Astrocyte (in vitro differentiated cells and primary cell): ENCODE measurements around the gene NUDT13. TPM values are rescaled to one million over a fixed set of nuclear protein-coding genes. Genes with fewer than 3 reads are reported as not detected.

ENCODE experiments used
- DNase-seq: peaks from one replicate; pipeline ENCODE4 v3.0.0-alpha.2; 2010; ENCODE audit warnings: low read depth
- FAIRE-seq: peaks from 2 replicates; lab custom pipeline; 2011; peaks lifted over from hg19 to GRCh38; lab: Jason Lieb, UNC
- H2AFZ ChIP-seq: 2 replicates; pipeline ENCODE4 v1.6.0; 2012; ENCODE audit warnings: low read depth, low read length, inconsistent platforms
- H3K27ac ChIP-seq: 2 replicates; pipeline ENCODE4 v1.5.1; 2011; ENCODE audit warnings: low read depth, low read length, inconsistent platforms
- H3K27me3 ChIP-seq: 2 replicates; pipeline ENCODE4 v1.6.0; 2011; ENCODE audit warnings: low read length, inconsistent platforms; ENCODE audit not compliant: insufficient read depth
- H3K36me3 ChIP-seq: 2 replicates; pipeline ENCODE4 v1.5.1; 2011; ENCODE audit warnings: low read length, inconsistent platforms; ENCODE audit not compliant: insufficient read depth
- H3K4me1 ChIP-seq: 2 replicates; pipeline ENCODE4 v1.5.1; 2011; ENCODE audit warnings: low read length, inconsistent platforms; ENCODE audit not compliant: insufficient read depth
- H3K4me2 ChIP-seq: 2 replicates; pipeline ENCODE4 v1.6.0; 2012; ENCODE audit warnings: low read length, inconsistent platforms
- H3K4me3 ChIP-seq: 2 replicates; pipeline ENCODE4 v1.5.1; 2011; ENCODE audit warnings: low read depth, mild to moderate bottlenecking, low read length, inconsistent platforms; ENCODE audit not compliant: insufficient read depth
- H3K79me2 ChIP-seq: 2 replicates; pipeline ENCODE4 v1.6.0; 2012; ENCODE audit warnings: mild to moderate bottlenecking, low read length, inconsistent platforms; ENCODE audit not compliant: insufficient read depth
- H3K9ac ChIP-seq: 2 replicates; pipeline ENCODE4 v1.6.0; 2012; ENCODE audit warnings: mild to moderate bottlenecking, low read length, inconsistent platforms
- H3K9me3 ChIP-seq: 2 replicates; pipeline ENCODE4 v1.5.1; 2012; ENCODE audit warnings: low read depth, mild to moderate bottlenecking, low read length, inconsistent platforms; ENCODE audit not compliant: insufficient read depth
- H4K20me1 ChIP-seq: 2 replicates; pipeline ENCODE4 v1.6.0; 2012; ENCODE audit warnings: low read length, inconsistent platforms; ENCODE audit not compliant: insufficient read depth
- H3K27ac Mint-ChIP-seq: one replicate; pipeline ENCODE4 v1.8.0; 2021; ENCODE audit warnings: mild to moderate bottlenecking, mixed read lengths; ENCODE audit not compliant: unreplicated experiment
- H3K27me3 Mint-ChIP-seq: one replicate; pipeline ENCODE4 v1.8.0; 2021; ENCODE audit warnings: low read depth, mixed read lengths; ENCODE audit not compliant: unreplicated experiment
- H3K36me3 Mint-ChIP-seq: one replicate; pipeline ENCODE4 v1.8.0; 2021; ENCODE audit warnings: low read depth, mixed read lengths; ENCODE audit not compliant: unreplicated experiment
- H3K4me1 Mint-ChIP-seq: one replicate; pipeline ENCODE4 v1.8.0; 2021; ENCODE audit warnings: low read depth, mixed read lengths; ENCODE audit not compliant: unreplicated experiment
- H3K4me3 Mint-ChIP-seq: one replicate; pipeline ENCODE4 v1.8.0; 2021; ENCODE audit warnings: mild to moderate bottlenecking, moderate library complexity, mixed read lengths; ENCODE audit not compliant: unreplicated experiment
- H3K9me3 Mint-ChIP-seq: one replicate; pipeline ENCODE4 v1.8.0; 2021; ENCODE audit warnings: mild to moderate bottlenecking, mixed read lengths; ENCODE audit not compliant: unreplicated experiment
- EZH2 ChIP-seq: IDR thresholded peaks from 2 replicates; pipeline ENCODE4 v1.6.1; 2012; ENCODE audit warnings: mild to moderate bottlenecking, low read length, inconsistent platforms; ENCODE audit not compliant: insufficient read depth
- total RNA-seq: library from RNA; stranded (reverse); gene quantifications from 2 replicates; pipeline ENCODE4 v1.2.1, GENCODE V29; 2021
- TF ChIP-seq, protein P1 (sequence below): IDR thresholded peaks from 2 replicates; pipeline ENCODE4 v1.5.1; 2011; ENCODE audit warnings: low read depth, mild to moderate bottlenecking, inconsistent platforms, low read length, moderate library complexity; ENCODE audit not compliant: insufficient read depth

Gene NUDT13
- total RNA-seq, 1 donor from 2014 or later = 2.4 TPM

DNA sequence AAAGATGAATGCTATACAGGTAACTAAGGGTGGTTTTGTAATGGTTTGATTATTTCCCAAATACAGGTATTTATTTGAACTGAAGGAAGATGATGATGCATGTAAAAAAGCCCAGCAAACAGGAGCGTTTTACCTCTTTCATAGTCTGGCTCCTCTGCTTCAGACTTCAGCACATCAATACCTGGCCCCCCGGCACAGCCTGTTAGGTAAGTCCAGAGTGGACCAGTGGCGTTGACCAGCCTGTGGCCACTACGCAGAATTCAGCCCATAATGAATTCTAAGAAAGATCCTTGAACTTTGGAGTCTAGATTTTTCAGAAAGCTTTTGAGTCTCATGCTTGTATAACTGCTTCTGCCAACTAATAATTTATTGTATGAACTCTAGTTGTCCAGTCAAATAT lies 9.7 kb downstream of the NUDT13 start:
- Histone ChIP-seq H4K20me1 (peaks cover 6% of the 10 kb centered on the region), H3K79me2 (no peaks in the 10 kb centered on the region), H3K4me3 (no peak overlapping the region), H3K27ac (no peak overlapping the region), H3K27me3 (no peaks in the 10 kb centered on the region), H2AFZ (no peak overlapping the region), H3K4me1 (peaks cover 7% of the 10 kb centered on the region), H3K4me2 (no peak overlapping the region), H3K36me3 (peaks cover 2% of the 10 kb centered on the region), H3K9me3 (no peaks in the 10 kb centered on the region), H3K9ac (no peak overlapping the region)
- FAIRE-seq = no peak
- Mint-ChIP-seq H3K27me3 (no peaks in the 10 kb centered on the region), H3K4me3 (no peak overlapping the region), H3K4me1 (peaks cover 12% of the 10 kb centered on the region), H3K36me3 (peaks cover 4% of the 10 kb centered on the region), H3K9me3 (no peaks in the 10 kb centered on the region), H3K27ac (no peak overlapping the region)
- TF ChIP-seq, protein P1, sequence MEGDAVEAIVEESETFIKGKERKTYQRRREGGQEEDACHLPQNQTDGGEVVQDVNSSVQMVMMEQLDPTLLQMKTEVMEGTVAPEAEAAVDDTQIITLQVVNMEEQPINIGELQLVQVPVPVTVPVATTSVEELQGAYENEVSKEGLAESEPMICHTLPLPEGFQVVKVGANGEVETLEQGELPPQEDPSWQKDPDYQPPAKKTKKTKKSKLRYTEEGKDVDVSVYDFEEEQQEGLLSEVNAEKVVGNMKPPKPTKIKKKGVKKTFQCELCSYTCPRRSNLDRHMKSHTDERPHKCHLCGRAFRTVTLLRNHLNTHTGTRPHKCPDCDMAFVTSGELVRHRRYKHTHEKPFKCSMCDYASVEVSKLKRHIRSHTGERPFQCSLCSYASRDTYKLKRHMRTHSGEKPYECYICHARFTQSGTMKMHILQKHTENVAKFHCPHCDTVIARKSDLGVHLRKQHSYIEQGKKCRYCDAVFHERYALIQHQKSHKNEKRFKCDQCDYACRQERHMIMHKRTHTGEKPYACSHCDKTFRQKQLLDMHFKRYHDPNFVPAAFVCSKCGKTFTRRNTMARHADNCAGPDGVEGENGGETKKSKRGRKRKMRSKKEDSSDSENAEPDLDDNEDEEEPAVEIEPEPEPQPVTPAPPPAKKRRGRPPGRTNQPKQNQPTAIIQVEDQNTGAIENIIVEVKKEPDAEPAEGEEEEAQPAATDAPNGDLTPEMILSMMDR = no peak
- no peak for TF ChIP-seq EZH2
- DNase-seq = no peak

DNA sequence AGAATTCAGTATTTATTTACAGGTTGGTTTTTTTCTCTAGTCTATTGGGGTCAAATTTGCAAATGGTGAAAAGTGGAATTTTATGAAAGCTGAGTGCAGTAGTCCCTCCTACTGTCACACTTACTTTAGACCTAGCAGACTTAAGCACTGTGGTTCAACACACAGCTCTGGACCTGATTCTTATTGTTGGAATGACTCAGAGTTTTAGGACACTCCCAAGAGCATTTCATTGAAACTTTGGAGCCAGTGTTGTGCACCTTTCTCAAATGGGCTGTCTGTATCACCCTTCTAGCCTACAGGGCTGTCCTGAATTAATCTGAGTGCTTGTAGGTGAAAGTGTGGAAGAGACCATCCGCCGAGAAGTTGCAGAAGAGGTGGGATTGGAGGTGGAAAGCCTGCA lies 16.1 kb downstream of the NUDT13 start:
- Mint-ChIP-seq H3K27ac (no peak overlapping the region), H3K4me3 (no peak overlapping the region), H3K36me3 (peaks cover 19% of the 10 kb centered on the region), H3K4me1 (no peaks in the 10 kb centered on the region), H3K27me3 (no peaks in the 10 kb centered on the region), H3K9me3 (no peaks in the 10 kb centered on the region)
- H3K27me3 ChIP-seq = no peaks in the 10 kb centered on the region
- H3K36me3 ChIP-seq = peaks cover 16% of the 10 kb centered on the region
- no peak for TF ChIP-seq EZH2
- TF ChIP-seq, protein P1 = no peak
- H3K79me2 ChIP-seq = no peaks in the 10 kb centered on the region
- H3K27ac ChIP-seq = no peak overlapping the region
- H2AFZ ChIP-seq = no peak overlapping the region
- DNase-seq (no peak), FAIRE-seq (no peak)
- H3K4me1 ChIP-seq = no peaks in the 10 kb centered on the region
- no peak overlapping the region for H3K4me3 ChIP-seq
- no peak overlapping the region for H3K9ac ChIP-seq
- H3K4me2 ChIP-seq = no peak overlapping the region
- peaks cover 6% of the 10 kb centered on the region for H4K20me1 ChIP-seq
- H3K9me3 ChIP-seq = no peaks in the 10 kb centered on the region

DNA sequence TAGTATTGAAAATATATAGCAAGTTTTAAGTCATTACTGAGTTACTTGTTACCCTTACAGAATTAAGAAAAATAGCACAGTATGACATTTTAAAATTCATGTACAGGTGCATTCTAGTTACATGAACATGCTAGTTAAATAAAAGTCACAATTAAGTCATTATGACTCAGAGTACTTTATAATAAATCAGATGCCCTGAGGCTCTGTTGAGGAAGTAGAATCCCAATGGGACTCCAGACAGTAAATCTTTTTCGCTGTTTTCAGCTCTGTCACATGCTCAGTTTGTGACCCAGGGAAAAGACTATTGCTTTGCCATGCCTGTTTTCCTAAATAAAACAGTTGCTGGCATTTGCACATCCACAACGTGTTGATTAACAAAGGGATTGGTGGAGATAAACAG lies 21.0 kb downstream of the NUDT13 start:
- Histone ChIP-seq H3K27ac (no peak overlapping the region), H2AFZ (no peak overlapping the region), H4K20me1 (peaks cover 6% of the 10 kb centered on the region), H3K9ac (no peak overlapping the region), H3K4me3 (no peak overlapping the region), H3K4me1 (no peaks in the 10 kb centered on the region), H3K4me2 (no peak overlapping the region), H3K36me3 (peaks cover 51% of the 10 kb centered on the region), H3K9me3 (no peaks in the 10 kb centered on the region), H3K79me2 (no peaks in the 10 kb centered on the region), H3K27me3 (no peaks in the 10 kb centered on the region)
- no peak for FAIRE-seq
- H3K36me3 Mint-ChIP-seq = peaks cover 13% of the 10 kb centered on the region
- TF ChIP-seq, protein P1 = no peak
- TF ChIP-seq EZH2 = no peak
- H3K27me3 Mint-ChIP-seq = no peaks in the 10 kb centered on the region
- H3K27ac Mint-ChIP-seq = no peak overlapping the region
- no peaks in the 10 kb centered on the region for H3K9me3 Mint-ChIP-seq
- no peak overlapping the region for H3K4me3 Mint-ChIP-seq
- DNase-seq = no peak
- H3K4me1 Mint-ChIP-seq = no peaks in the 10 kb centered on the region
